ENCODE data around the gene CORO7.
A peak's percentile ranks its signal among the peaks of the same experiment; 100 is the strongest.

- no peak for TF ChIP-seq POU2F2 (IDR thresholded peaks at IDR 0.05; ENCODE audit: low read depth, low read length)
- TF ChIP-seq TAF1 (IDR thresholded peaks at IDR 0.05; ENCODE audit: low read depth, low read length) = no peak
- peak; percentile 50 for TF ChIP-seq POLR2AphosphoS5 (IDR thresholded peaks at IDR 0.05; ENCODE audit: low read depth, low read length)
- TF ChIP-seq POLR2A (IDR thresholded peaks at IDR 0.05; ENCODE audit: low read depth, low read length) = no peak
Observed at GRCh38 chr16:4404967-4405696, 11.3 kb downstream of the CORO7 start.
